Activated T-helper 1 cell treated with anti-CD3 and anti-CD28 coated beads, Interleukin-2, amount 50 U/mL, for 16 hours (primary cell): ENCODE data around the gene C1QTNF5.

ENCODE experiments used
- DNase-seq, 2 donors: peaks; one replicate each; pipeline ENCODE4 v3.0.0-alpha.2; 2020; ENCODE audit warnings: low read depth in 1 of 2, low spot score in 1 of 2

C1QTNF5 gene

DNA sequence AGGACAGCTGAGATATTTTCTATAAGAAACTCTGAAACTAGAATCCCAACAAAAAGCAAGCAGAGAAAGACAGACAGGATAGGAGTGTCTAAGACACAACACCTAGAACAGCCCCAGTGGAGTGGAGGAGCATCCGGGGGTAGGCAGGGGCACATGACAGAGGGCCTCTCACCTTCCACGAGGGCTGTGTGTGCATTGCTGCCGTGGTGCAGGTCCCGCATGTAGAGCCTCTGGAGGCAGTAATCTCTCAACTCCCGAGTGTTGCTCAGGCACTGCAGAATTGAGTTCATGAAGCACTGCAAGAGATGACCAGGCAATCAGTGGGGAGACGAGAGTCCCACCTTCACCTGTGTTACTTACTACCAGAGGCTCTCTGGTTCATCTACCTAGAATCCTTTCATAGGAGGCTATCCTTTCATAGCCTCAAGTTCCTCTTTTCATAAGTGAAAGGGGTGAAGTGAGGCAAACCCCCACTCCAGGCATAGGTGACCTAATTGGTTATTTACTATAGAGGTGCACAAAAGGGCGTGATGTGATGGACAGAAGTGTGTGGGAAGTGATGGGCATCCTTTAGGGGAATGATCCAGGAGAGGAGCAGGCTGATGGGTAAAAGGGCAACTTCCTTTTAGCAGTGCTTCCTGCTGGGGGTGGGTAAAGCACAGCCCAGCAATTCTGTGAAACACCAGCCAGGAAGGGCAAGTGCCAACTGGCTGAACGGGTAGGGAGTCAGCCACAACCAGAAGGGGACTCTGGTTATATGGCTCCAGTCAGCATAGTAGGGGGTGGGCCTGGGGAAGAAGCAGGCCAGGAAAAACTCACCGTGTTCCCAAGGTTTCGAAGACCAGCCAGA lies 18.9 kb upstream of the C1QTNF5 start:
- no peak for DNase-seq

DNA sequence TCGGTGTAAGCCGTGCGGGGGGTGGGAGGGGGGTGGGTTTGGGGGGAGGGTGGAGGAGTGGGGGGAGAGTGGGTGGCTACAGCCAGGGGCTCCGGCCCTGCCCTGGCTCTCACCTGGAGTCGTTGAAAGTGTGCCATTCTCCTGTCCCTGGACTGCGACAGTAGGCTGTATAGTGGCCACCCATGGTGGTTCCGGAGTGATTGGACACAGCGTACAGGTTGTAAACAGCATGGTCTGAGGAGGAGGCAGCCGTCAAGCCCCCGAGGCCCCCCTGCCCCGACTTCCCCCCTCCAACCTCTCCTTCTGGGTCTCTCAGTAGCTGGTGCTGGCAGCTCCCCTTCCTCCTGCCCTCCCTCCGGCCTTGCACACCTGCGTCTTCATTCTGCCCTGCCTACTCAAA lies 16.4 kb upstream of the C1QTNF5 start:
- no peak for DNase-seq

DNA sequence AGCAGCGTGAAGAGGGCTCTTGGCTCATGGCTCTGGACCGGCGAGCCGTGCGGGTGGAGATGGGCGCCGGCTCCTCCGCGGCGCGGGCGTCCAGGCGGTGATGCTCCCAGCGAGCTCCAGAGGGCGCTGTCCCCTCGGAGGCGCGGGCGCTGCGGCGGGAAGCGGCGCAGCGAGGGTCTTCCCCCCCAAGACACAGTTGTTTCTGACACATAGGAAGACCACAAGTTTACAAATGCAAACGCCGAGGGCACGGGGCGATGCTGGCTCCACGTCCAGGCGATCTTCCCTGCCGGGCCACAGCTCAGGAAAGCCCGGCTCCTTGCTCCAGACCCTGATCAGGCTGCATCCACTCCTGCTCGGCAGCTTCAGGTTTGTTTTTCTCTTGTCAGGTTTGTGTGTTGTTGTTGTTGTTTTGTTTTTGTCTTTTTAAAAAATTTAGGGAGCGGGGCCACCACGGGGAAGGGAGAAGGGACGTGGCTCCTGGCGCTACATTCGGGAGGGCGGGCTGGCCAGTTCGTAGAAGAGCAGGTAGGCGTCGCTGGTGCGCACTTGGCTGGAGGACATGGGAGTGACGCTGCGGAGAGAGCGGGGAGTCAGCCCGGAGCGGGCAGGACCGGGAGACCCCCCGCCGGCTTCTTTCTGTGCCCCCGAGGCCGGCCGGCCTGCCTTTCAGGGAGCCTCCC lies 15.8 kb upstream of the C1QTNF5 start:
- peak; percentile 41 to 47 for DNase-seq

DNA sequence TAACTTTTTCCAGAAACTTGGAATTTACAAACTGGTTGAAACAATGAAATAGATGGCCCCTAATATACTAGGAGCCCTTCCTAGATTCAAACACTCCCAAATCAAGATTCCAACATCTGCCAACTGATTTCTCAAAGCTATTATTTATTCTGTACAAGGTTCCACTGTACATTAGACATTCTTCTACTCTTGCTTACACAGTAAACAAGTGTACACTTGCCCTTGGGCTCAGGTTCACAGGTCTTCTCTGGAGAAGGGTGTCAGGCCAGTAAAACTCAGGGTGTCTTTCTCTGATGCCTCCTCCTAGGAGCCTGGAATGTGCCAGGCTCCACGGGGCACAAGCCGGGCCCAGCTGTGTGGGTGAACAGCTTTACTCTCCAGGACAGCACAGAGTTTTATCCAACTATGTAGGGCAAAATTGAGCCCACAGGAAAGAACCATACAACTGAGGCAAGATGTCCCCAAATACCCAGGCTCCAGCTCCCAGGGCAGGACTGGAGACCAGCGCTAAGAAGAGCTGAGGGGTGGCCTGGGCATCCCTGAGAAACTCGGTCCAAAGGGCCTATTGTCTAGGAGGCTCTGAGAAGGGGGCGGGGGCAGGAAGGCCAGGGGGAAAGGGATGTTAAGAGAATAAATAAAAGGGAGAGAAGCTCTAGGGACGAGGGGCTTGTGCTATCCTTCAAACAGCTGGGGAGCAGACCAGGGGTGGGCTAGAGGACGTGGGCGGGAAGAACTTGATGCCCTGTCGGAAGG lies 14.6 kb upstream of the C1QTNF5 start:
- DNase-seq: no peak

DNA sequence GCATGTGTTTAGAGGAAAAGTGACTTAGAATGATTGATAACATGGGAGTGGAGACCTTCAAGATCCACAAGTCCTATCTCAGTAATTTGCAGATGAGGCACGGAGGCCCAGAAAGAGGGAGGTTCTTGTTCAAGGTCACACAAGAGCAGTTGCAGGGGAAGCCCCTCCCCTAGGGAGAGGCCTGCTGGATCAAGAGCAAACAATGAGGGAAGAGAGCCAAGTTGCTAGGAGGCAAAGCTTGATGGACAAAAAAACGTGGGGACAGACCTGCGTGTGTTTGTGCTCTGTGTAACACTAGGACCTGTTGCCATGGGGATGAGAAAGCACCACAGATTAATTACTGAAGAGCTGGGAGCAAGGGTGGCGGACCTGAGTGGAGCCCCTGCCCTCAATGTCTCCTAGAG lies 12.2 kb upstream of the C1QTNF5 start:
- no peak for DNase-seq

DNA sequence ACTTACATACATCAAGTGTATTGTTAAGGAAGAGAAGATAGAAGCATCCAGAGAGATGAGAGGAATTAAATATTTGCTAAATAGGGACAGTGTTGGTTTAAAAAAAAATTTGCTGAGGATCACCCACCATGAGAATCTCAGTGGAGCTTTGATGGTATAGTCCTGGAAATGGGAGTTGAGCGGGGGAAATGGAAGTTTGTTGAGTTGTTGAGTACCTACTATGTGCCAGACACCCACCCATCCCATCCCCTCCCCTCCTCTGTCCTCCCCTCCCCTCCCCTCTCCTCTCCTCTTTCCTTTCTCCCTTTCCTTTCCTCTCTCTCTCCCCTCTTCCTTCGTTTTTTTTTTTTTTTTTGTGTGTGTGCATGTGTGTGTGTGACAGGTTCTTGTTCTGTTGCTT lies 10.5 kb upstream of the C1QTNF5 start:
- DNase-seq: no peak

DNA sequence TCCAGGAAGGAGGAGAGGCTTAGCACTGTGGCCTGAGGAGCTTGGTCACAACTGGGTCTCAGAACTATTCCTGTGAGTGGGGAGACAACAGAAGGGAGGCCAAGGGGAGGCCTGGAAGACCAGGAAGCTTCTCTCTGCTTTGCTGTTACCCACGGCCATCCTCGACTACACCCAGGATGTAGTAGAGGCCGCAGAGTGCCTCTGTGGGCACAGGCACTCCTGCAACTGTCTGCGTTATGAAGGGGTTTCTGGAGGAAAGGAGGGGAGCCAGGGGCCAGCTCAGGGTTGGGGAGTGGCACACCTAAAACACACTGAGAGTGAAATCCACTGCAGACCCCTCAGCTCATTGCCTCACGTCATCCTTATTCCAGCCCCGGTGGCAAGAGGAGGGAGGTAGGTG lies 9.6 kb upstream of the C1QTNF5 start:
- no peak for DNase-seq

DNA sequence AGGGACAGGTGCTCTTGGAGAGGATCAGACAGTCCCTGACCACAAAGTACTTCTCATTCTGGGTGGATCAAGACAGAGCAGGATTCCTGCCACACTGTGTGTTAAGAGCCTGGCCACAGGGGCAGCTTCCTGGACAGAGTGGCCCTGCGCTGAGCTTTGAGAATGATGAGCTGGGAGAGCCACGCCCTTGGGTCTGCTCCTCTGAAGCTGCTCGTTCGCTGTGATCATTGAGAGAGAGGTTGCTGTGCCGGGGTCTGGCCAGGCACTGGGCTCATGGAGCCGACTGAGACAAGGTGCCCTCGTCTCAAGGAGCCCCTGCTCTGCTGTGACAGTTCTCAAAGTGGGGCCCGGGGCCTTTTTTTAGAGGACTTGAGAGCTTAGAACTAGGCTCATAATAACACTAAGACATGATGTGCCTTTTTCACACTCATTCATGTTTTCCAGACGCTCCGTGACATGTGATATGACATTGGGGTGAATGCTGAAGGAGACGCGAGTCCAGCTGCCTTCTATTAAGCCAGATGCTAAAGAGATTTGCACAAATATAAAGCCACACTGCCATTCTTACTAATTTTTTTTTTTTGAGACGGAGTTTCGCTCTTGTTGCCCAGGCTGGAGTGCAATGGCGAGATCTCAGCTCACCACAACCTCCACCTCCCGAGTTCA lies 7.4 kb upstream of the C1QTNF5 start:
- no peak for DNase-seq

DNA sequence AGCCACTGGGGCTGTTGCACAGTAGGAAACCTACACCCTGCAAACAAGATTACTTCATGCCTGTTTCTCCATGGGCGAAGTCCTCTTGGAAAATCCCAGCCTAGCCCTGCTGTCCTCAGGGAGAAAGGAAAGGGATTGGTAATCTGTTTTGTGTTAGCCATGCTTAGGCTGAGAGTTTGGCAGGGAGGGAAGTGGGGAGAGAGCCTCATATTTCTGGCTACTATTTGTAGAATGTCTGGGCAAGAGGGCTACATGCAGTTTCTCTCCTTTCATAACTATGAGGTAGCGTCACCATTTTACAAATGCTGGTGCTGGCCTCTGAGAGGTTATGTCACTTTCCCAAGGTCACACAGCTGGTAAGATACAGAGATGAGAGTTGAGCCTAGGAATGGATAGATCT lies 6.6 kb upstream of the C1QTNF5 start:
- DNase-seq: no peak

DNA sequence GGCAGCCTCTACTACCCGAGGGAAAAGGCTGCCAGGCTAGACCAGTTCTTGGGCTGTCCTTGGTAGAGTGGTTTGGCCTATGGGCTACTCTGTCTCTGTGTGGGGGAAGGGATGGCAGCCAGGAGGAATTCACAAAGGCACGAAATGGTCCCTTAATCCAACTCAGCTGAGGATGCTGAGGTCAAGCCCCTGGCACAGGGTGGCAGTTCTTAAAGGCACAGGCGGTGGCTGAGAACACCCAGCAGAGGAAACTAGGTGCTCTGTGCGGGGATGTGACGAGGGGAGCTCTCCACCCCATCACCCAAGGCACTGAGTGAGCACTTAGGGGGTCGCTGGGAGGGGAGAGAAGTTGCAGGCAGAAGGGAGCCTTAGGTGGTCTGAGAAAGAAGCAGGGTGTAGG lies 5.9 kb upstream of the C1QTNF5 start, which contains the start of gene MFRP:
MFRP (minus strand) TSS at position 101 of the 400 bp plus-strand sequence. CDS start 192 bp downstream, outside the sequence.
- DNase-seq: no peak

DNA sequence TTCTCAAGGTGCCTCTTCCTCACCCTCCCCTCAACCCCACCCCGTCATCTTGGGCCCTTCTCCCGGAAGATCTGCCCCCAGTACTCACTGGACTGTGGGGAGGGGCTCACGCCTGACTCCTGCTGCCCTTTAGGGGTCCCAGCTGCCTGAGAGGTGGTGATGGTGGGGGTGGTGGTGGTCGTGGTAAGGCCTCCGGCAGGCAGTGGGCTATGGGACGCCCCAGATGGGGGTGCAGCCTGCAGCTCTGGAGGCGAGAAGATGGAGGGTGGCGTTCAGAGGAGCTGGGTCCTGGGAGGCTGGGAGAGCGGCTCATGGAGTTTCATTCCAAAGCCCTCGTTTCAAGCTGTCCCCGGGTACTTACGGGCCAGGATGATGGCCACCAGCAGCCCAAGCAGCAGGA lies 5.0 kb upstream of the C1QTNF5 start:
- DNase-seq: no peak

DNA sequence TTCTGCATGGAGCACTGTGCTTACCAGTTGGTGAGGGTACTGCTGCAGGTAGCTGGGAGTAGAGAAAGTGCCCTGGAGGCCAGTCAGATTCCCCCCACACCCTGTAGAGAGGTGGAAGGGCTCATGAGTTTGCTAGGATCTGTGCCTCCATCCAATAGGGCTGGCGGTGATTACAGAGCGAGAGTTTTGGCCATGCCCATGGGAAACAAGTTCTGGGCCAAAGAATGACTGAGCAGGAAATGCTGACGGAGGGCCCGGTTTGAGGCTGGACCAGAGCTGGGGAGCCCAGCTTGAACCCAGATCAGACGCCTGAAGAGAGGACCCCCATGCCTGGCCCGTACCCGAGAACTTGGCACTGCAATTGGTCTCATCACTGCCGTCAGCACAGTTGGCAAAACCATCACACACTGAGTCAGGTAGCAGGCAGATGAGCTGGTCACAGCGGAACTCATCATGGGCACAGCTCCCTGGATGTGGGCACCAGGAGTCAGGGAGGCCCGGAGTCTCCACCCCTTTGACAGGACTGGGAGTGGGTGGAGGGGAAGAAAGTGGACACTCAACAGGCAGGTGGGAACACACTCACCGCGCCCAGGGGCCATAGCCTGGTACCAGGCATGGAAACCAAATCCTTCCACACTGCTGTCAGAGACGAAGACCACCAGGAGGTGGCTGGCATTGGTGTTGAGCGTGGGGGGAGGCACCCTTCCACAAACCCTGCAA lies 3.8 kb upstream of the C1QTNF5 start:
- no peak for DNase-seq

DNA sequence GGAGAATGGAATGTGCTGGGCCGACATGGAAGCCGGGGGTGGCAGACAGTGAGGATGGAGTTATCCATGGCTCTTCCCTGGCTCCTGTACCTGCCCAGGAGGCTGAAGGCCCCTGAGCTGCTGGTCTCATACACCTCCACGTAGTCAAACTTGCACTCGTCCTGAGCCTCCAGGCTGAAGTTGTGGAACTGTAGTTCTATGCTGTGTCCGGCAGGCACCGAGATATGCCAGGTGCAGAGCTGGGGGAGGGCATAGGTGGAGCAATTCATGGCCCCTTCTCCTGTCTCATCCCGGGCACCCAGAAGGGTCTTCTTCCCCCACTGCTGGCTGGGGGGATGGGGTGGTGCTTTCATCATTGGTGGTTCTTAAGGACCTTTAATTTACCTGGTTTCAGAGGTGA lies 3.0 kb upstream of the C1QTNF5 start:
- no peak for DNase-seq

DNA sequence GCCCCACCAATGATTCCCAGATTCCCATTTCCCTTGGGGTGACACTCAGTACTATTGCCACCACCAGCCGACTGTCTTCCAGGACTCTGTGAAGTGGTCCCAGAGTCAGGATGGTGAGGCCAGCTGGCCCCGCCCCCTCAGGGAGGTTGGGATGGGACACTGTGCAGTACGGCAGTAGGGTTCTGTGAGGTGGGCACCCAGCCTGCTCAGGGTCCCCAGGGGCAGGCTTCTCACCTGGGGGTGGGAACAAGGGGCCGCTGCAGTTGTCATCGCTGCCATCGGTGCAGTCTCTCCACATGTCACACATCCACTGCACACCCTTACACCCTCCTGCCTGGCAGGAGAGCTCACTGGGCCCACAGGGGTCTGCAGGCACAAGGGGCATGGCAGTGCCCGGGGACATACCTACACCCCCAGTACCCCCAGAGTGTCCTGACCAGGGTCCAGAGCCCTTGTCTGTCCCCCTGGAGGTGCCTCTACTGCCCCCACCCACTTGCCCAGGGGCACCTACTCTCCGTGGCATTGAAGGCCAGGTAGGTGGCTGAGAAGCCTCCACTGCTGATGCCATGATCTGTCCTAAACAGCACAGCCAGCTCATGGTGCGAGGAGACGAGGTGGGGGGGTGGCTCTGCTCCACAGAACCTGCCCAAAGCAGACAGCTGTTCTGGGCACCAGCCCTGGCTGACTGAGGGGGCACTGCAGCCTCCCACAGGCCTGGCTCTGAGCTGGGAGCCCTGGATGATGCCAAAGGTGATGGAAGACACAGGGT lies 1.9 kb upstream of the C1QTNF5 start:
- DNase-seq: no peak

DNA sequence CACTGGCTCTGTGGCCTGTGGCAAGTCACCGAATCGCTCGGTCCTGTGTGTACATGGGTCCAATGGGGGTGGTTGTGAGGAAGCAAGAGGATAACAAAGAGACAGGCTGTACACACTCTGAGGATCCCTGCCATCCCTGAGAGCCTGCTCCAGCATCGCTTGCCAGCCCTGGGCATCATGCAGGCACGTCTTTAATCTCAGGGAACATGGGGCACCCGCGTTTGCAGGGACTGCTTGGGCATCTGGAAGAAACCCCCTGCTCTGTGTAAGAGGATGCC lies 1.3 kb upstream of the C1QTNF5 start:
- no peak for DNase-seq

DNA sequence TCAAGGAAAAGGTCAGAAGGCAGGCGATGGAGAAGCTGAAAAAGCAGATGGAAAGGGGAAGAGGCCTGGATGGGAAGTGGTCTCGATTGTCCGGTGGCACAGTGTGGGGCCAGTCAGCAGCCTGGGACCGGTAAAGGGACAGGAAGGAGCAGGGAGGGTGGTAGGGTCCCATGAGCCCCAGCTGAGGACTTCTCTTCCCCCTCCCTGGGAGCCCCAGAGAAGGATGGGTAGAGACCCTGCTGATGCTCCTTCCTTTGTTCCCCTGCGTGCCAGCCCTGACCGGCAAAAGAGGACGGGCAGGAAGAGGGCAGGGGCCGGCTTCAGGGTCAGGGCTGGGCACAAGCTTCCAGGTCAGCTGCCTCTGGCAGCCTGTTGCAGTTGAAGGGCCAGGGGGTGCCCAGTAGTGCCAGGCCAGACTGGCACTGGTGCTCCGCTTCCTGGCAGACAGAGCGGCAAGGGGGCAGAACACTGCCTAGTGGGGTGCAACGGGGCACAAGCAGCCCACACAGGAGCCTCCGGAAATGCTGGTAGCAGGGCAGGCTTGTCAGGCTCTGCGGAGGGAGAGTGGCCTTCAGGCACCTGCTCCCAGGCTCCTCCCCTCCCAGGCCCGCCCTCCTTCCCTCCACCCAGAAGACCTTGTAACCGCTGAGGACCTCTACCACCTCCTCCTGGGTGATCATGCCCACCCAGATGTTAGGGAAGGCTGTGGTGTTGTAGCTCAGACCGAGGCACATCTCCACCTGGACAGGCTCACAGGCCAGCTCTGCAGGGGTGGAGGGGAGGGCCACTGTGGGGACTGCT lies 739 bp upstream of the C1QTNF5 start:
- DNase-seq: no peak

DNA sequence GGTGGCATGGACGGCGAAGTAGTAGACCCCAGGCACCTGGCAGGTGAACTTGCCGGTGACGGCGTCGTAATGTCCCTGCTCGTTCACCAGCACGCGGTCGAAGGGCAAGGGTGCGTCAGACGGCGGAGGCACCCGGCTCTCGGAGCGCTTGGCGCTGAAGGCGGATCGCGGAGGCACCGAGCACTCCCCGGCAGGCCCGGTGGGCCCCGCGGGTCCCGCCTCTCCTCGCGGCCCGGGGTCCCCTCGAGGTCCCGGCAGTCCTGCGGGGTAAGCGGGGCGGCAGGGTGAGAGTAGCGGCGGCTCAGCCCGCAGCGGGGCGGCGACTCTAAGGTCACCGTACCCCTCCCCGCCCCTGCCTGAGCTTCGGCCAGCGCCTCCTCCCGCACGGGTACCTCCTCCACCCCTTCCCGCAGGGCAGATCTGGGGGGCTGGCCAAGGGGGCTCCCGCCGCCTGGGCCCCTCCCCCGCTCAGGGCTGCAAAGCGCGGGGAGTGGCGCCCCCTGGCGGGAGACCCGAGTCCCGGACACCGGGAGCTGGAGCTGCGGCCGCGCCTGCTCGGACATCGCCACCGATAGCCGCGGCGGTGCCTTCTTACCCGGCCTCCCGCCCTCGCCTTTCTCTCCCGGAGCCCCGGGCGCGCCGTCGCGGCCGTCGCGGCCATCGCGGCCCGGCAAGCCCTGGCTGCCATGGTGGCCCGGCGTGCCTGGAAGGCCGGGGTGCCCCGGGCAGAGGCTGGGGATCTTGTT lies 921 bp downstream of the C1QTNF5 start:
- DNase-seq: no peak

DNA sequence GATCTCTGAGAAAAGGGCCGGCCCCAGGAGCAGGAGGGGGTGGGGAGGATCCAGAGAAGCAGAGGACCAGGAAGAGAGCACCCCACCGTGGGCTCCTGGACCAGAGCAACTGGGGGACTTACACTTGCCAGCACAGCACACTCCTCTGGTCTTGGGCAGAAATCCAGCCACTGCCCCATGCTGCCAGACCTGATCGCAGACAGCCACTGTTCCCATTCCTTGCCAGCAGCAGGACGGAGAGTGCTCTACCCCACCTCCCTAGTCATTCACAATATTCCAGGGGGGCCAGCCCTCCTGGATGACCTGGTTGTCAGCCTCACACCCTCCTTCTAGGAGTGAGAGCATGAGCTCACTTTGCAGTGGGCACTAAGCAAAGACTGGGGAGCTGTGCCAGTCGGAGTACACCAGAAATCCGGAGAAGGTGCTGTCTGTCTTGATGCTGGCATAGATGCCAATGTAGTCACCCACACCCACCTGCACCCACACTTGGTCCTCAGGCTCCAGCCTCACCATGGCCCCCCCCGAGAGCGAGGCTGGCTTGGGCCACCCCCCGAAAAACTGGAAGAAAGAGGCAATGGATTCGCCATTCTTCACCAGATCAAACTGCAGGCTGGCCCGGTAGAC lies 1.6 kb downstream of the C1QTNF5 start:
- DNase-seq: no peak
